Effector memory CD4-positive, alpha-beta T cell (primary cell): ENCODE data around the gene PRDM15.
A peak's percentile ranks its signal among the peaks of the same experiment; 100 is the strongest.

Experiments
- DNase-seq, 3 donors: peaks; one replicate each; pipeline ENCODE4 v3.0.0-alpha.2; 2020
- H3K27ac ChIP-seq: 2 replicates; pipeline ENCODE4 v1.7.0; 2013; ENCODE audit warnings: mild to moderate bottlenecking, low read length, moderate library complexity; ENCODE audit not compliant: insufficient read depth, poor library complexity, severe bottlenecking
- H3K27me3 ChIP-seq: replicated peaks from 2 replicates; pipeline ENCODE4 v1.7.0; 2013; ENCODE audit warnings: mild to moderate bottlenecking, low read length; ENCODE audit not compliant: insufficient read depth, control insufficient read depth, poor library complexity, severe bottlenecking
- H3K36me3 ChIP-seq: 2 replicates; pipeline ENCODE4 v1.7.0; 2013; ENCODE audit warnings: mild to moderate bottlenecking, low read length, moderate library complexity; ENCODE audit not compliant: control insufficient read depth, insufficient read depth
- H3K4me1 ChIP-seq: 2 replicates; pipeline ENCODE4 v1.7.0; 2013; ENCODE audit warnings: low read length, mild to moderate bottlenecking; ENCODE audit not compliant: control insufficient read depth, insufficient read depth, poor library complexity, severe bottlenecking
- H3K4me3 ChIP-seq: 2 replicates; pipeline ENCODE4 v1.7.0; 2013; ENCODE audit warnings: low read length, low read depth, mild to moderate bottlenecking; ENCODE audit not compliant: insufficient read depth, poor library complexity, severe bottlenecking
- H3K9me3 ChIP-seq: 2 replicates; pipeline ENCODE4 v1.7.0; 2013; ENCODE audit warnings: mild to moderate bottlenecking, low read length, moderate library complexity; ENCODE audit not compliant: control insufficient read depth

PRDM15 gene

GRCh38 chr21:41768437-41769042 lies 110.6 kb downstream of the PRDM15 start:
- DNase-seq = no peak
- H3K27ac ChIP-seq = no peak overlapping the region
- H3K4me3 ChIP-seq = peak overlapping the region; percentile 48

GRCh38 chr21:41767606-41768436 lies 111.3 kb downstream of the PRDM15 start:
- peak overlapping the region; percentile 48 for H3K4me3 ChIP-seq
- DNase-seq = no peak
- H3K4me1 ChIP-seq = peaks cover 22% of the 10 kb centered on the region
- no peak overlapping the region for H3K27ac ChIP-seq
- no peaks in the 10 kb centered on the region for H3K9me3 ChIP-seq
- peaks cover 28% of the 10 kb centered on the region for H3K27me3 ChIP-seq
- no peaks in the 10 kb centered on the region for H3K36me3 ChIP-seq

More at GRCh38 chr21:41768437-41769042, 110.6 kb downstream of the PRDM15 start:
- Histone ChIP-seq H3K9me3 (no peaks in the 10 kb centered on the region), H3K27me3 (peaks cover 23% of the 10 kb centered on the region), H3K36me3 (no peaks in the 10 kb centered on the region), H3K4me1 (peaks cover 22% of the 10 kb centered on the region)

GRCh38 chr21:41766883-41767605 lies 112.1 kb downstream of the PRDM15 start, which contains the start of gene RIPK4:
Gene RIPK4, minus strand, starts transcription at chr21:41767052. Its CDS starts 11 bp downstream, at chr21:41767041.
- Histone ChIP-seq H3K27ac (no peak within 1 kb of the TSS), H3K4me3 (peak within 1 kb of the TSS; percentile 48), H3K9me3 (no peaks in the 10 kb centered on the region), H3K4me1 (peaks cover 22% of the 10 kb centered on the region), H3K27me3 (peaks cover 36% of the 10 kb centered on the region), H3K36me3 (no peaks in the 10 kb centered on the region)
- peak; percentile 10 to 32 (median 23) for DNase-seq

- no peak for DNase-seq
- Histone ChIP-seq H3K36me3 (no peaks in the 10 kb centered on the region), H3K9me3 (no peaks in the 10 kb centered on the region), H3K27ac (no peak overlapping the region), H3K27me3 (peaks cover 43% of the 10 kb centered on the region), H3K4me3 (peak overlapping the region; percentile 48), H3K4me1 (peaks cover 22% of the 10 kb centered on the region)
Measured at GRCh38 chr21:41765973-41766882, 112.9 kb downstream of the PRDM15 start.

- no peak overlapping the region for H3K4me3 ChIP-seq
Measured at GRCh38 chr21:41765420-41765821, 113.7 kb downstream of the PRDM15 start.

GRCh38 chr21:41764558-41765419 lies 114.4 kb downstream of the PRDM15 start:
- Histone ChIP-seq H3K27me3 (peaks cover 54% of the 10 kb centered on the region), H3K36me3 (no peaks in the 10 kb centered on the region), H3K4me3 (no peak overlapping the region), H3K27ac (no peak overlapping the region), H3K9me3 (no peaks in the 10 kb centered on the region), H3K4me1 (peaks cover 22% of the 10 kb centered on the region)
- no peak for DNase-seq

More at GRCh38 chr21:41765420-41765821, 113.7 kb downstream of the PRDM15 start:
- no peaks in the 10 kb centered on the region for H3K9me3 ChIP-seq
- no peaks in the 10 kb centered on the region for H3K36me3 ChIP-seq
- no peak overlapping the region for H3K27ac ChIP-seq
- no peak for DNase-seq
- H3K4me1 ChIP-seq = peaks cover 22% of the 10 kb centered on the region
- H3K27me3 ChIP-seq = peaks cover 48% of the 10 kb centered on the region

GRCh38 chr21:41763996-41764395 lies 115.1 kb downstream of the PRDM15 start:
- H3K9me3 ChIP-seq = no peaks in the 10 kb centered on the region
- no peaks in the 10 kb centered on the region for H3K36me3 ChIP-seq
- DNase-seq = no peak
- peaks cover 53% of the 10 kb centered on the region for H3K27me3 ChIP-seq
- no peak overlapping the region for H3K27ac ChIP-seq
- H3K4me1 ChIP-seq = peaks cover 21% of the 10 kb centered on the region
- no peak overlapping the region for H3K4me3 ChIP-seq

- Histone ChIP-seq H3K4me3 (no peak overlapping the region), H3K27me3 (peaks cover 48% of the 10 kb centered on the region)
Measured at GRCh38 chr21:41763398-41763931, 115.7 kb downstream of the PRDM15 start.

More at GRCh38 chr21:41763398-41763931, 115.7 kb downstream of the PRDM15 start:
- Histone ChIP-seq H3K27ac (no peak overlapping the region), H3K4me1 (peaks cover 16% of the 10 kb centered on the region), H3K36me3 (no peaks in the 10 kb centered on the region), H3K9me3 (no peaks in the 10 kb centered on the region)
- no peak for DNase-seq
